Keratinocyte (primary cell): ENCODE measurements around the gene BLACAT1.

Source experiments
- CTCF ChIP-seq, 3 experiments: IDR thresholded peaks in 1 of 3; conservative IDR thresholded peaks in 1 of 3; optimal IDR thresholded peaks in 1 of 3; 2 replicates in 2 of 3; 3 replicates in 1 of 3; pipeline versions ENCODE3 to v1.5.1; 2011; ENCODE audit warnings: low read length in 3 of 3, mild to moderate bottlenecking in 3 of 3, moderate library complexity in 2 of 3, control low read depth in 1 of 3, inconsistent platforms in 1 of 3; ENCODE audit not compliant: insufficient read depth in 2 of 3; ENCODE audit errors: extremely low read depth in 1 of 3
- EZH2 ChIP-seq: IDR thresholded peaks from one replicate; pipeline ENCODE4 v1.6.1; 2012; ENCODE audit warnings: inconsistent platforms, mild to moderate bottlenecking, low read length, moderate library complexity

- TF ChIP-seq CTCF (optimal IDR thresholded peaks at IDR 0.05 in 1 of 3, IDR thresholded peaks at IDR 0.05 in 1 of 3, conservative IDR thresholded peaks at IDR 0.05 in 1 of 3; ENCODE audit: extremely low read depth in 1 of 3, insufficient read depth in 2 of 3, low read length in 3 of 3): no peak
- TF ChIP-seq EZH2: no peak
Observed at GRCh38 chr1:205435578-205436573, 20.0 kb downstream of the BLACAT1 start.
